GM12892 (cell line): ENCODE results near the gene MLKL.

Experiments
- POLR2A ChIP-seq: IDR thresholded peaks from 2 replicates; pipeline ENCODE4 v1.6.1; 2011; ENCODE audit warnings: low read depth, low read length, control low read depth
- POLR2AphosphoS5 ChIP-seq: IDR thresholded peaks from 2 replicates; pipeline ENCODE4 v1.6.1; 2011; ENCODE audit warnings: low read depth, low read length, control low read depth

- TF ChIP-seq POLR2A (no peak), POLR2AphosphoS5 (no peak)
Observed at GRCh38 chr16:74716355-74716754, 15.7 kb upstream of the MLKL start.
